HG03457 (cell line): ENCODE data around the gene SURF2.
"Not testable (repeated sequence)": the region's sequence is repeated elsewhere in the genome, so short reads cannot be mapped to it uniquely, and the experiment has no call there.

Experiments
- ATAC-seq: cut with Tn5 transposase; IDR thresholded peaks from one replicate; pipeline ENCODE4 v1.9.1; 2021; ENCODE audit warnings: moderate number of reproducible peaks; ENCODE audit not compliant: unreplicated experiment

Gene SURF2

DNA sequence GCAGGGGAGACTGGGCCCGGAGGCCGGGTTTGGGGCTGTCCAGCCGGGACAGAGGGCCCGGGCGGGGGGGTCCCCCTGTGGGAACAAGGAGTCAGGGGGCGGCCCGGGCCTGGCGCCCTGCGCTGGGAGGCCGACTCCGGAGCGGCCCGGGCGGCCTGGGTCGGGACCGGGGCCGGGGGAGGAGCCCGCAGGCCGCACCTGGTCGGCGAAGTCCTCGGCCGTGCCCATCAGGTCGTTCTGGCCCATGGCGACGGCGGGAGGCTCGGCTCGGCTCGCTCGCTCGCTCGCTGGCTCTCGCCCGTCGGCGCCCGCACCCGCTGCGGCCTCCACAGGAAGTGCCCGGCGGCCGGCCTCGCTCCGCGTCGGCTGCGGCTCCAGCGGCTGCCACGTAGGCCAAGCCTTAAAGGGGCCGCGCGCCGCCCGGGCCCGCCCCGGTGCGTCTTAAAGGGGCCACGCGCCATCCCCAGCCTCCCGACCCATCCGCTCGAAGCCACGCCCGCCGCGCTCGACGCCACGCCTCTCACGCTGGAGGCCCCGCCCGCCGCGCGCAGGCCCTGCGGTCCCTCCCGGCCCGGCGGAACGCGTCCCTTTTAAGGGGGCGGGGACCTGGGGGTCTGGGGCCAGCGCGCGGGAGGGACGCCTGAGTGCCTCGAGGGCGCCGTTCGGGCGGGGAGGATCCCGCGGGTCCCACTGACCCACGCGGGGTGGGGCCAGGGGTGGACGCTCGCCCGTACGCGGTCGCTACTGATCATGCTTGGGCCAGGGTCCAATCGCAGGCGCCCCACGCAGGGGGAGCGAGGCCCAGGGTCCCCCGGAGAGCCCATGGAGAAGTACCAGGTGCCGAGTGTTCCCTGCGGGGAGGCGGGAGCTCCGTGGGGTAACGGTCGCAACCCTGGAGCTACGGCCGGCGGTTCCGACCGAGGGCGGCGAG, 19.6 kb downstream of the SURF2 start, which contains the start of the genes STKLD1 and SURF4:
STKLD1 (plus strand) TSS at position 643 of the 931 bp plus-strand sequence; CDS start at position 751, 108 bp downstream.
SURF4 (minus strand) TSS at position 337 of the 931 bp plus-strand sequence; CDS start at position 246, 91 bp downstream.
- ATAC-seq: peak; percentile 77

DNA sequence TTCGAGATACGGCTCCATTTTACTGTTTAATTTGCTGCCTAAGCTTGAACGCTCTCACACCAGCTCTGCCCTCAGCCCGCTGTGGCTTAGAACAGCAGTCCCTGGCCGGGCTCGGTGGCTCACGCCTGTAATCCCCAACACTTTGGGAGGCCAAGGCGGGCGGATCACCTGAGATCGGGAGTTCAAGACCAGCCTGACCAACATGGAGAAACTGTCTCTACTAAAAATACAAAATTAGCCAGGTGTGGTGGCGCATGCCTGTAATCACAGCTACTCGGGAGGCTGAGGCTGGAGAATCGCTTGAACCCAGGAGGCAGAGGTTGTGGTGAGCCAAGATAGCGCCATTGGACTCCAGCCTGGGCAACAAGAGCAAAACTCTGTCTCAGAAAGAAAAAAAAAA, 20.9 kb downstream of the SURF2 start:
- ATAC-seq: not testable (repeated sequence)

DNA sequence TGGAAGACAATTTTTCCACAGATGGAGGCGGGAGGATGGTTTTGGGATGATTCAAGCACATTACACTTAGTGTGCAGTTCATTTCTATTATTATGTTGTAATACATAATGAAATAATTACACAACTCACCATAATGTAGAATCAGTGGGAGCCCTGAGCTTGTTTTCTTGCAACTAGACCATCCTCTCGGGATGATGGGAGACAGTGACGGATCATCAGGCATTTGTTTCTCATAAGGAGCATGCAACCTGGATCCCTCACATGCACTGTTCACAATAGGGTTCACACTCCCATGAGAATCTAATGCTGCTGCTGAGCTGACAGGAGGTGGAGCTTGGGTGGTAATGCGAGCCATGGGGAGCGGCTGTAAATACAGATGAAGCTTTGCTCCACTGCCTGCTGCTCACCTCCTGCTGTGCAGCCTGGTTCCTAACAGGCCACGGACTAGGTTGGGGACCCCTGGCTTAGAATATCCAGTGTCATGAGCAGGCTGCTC, 21.4 kb downstream of the SURF2 start:
- no peak for ATAC-seq

DNA sequence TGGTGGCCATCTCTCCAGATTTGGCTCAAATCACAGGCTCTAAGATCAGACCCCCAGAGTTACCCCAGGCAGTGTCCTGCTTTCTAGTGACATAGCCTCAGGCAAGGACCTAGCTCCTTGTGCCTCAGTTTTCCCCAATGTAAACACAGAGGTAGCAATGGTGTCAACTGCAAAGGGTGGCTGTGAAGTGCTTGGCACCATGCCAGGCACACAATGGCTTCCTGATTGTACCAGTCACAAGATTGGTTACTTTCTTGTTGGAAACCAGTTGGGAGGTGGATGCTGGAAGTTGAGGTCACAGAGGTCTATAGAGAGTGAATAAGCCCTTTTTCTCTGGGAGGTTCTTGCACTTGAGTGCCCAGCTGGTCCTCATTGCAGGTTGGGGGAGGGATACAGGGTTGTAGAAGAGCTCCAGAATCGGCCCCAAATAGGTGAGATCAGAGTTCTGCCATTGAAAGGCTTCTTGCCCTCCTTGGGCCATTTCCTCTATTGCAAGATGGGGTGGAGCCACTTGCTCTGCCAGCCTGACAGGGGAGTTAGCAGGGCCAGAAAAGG, 22.1 kb downstream of the SURF2 start:
- ATAC-seq: no peak

DNA sequence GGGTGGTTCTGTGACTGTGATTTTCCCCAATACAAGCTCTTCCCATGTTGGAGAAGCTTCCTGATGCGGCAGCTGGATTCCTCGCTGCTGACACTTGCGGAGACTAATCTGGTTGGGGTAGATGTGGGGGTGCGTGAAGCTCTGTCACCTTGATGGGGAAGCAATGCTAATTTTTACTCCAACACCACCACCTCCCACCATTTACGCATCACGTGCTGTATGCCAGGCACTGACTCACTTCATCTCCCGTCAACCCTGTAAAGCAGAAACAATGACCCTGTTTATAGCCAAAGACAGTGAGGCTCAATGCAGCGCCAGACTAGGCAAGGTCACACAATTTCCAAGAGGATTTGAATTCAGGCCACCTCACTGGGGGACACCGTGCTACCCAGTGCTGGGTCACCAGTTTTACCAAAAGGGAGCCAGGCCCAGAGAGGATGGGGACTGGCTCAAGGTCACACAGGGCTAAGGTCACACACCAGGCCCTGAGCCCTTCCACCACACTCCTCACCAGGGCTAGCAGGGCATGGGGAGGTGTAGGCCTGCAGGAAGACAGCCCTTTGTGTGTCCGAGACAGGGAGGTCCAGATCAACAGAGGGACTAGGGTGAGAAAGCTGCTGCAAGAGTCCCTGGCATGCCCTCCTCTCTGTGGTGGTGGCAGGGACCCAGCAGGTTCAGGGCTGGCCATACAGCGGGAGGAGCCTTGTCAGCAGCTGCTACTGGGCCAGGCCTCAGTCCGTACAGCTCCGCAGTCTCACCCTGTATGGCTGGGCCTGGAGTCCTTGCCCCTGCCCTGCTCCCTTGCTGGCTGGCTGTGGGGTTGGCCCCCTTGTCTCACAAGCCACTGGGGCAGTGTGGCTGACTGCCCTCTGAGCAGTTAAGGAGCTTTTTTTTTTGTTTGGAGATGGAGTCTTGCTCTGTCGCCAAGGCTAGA, 23.1 kb downstream of the SURF2 start:
- ATAC-seq: no peak

DNA sequence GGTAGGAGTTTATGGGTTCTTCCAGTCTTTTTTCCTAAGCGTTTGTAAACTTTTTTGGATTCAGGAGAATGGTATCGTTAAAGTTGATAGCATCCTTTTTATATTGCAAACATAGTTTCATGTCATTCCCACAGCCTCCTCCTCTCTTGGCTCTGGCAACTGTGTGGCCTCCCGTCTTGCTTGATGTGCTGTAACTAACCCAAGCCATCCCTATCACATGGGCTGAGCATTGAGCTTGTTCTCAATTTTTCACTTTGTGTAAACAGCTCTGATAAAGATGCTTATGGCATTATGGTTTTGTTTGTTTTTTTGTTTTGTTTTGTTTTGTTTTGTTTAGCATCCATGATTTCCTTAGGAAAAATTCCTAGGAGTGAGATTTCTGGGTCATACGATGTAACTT, 24.4 kb downstream of the SURF2 start:
- ATAC-seq: no peak

DNA sequence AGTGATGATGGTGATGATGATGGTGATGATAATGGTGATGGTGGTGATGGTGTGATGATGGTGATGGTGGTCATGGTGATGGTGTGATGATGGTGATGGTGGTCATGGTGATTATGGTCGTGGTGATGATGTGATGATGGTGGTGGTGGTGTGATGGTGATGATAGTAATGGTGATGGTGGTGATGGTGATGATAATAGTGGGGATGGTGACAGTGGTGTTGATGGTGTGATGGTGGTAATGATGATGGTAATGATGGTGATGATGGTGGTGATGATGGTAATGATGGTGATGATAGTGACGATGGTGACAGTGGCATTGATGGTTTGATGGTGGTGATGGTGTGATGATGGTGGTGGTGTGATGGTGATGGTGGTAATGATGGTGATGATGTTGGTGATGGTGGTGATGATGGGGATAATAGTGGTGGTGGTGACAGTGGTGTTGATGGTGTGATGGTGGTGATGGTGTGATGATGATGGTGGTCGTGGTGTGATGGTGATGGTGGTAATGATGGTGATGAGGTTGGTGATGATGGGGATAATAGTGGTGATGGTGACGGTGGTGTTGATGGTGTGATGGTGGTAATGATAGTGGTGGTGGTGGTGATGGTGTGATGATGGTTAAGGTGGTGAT, 26.3 kb downstream of the SURF2 start:
- no peak for ATAC-seq

DNA sequence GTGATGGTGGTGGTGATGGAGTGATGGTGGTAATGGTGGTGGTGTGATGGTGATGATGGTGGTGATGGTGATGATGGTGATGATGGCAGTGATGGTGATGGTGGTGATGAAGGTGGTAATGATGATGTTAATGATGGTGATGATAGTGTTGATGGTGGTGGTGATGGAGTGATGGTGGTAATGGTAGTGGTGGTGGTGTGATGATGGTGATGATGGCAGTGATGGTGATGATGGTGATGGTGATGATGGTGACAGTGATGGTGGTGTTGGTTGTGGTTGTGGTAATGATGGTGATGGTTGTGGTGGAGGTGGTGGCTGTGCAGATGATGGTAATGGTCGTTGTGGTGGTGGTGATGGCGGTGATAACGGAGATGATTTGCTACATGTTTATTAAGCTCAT, 27.1 kb downstream of the SURF2 start:
- no peak for ATAC-seq

DNA sequence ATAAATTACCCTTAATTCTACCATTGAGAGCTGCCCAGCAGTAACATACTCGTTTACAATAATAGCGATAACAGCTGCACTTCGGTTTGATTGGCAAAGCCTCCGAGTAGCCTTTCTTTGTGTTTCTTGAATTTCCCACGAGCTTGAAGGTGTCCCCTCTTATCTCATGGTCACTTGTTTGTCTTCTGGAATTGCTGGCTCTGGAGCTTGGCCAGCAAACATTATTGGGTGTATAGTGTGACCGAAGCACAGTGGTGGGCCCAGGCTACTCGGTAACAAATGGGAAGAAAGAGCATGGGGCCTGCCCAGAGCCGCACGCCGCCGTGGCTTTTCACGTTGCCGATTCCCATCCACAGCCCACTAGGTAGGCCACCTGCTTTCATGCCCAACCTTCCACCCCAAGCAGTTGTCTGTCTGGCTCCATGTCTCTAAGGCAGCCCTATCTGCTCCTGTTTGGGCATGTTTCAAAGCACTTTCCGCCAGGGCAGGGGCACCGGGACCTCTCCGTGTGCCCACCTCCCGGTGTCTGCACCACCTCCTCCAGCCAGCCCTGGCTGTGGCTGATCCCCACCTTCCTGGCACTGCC, 28.5 kb downstream of the SURF2 start:
- no peak for ATAC-seq

DNA sequence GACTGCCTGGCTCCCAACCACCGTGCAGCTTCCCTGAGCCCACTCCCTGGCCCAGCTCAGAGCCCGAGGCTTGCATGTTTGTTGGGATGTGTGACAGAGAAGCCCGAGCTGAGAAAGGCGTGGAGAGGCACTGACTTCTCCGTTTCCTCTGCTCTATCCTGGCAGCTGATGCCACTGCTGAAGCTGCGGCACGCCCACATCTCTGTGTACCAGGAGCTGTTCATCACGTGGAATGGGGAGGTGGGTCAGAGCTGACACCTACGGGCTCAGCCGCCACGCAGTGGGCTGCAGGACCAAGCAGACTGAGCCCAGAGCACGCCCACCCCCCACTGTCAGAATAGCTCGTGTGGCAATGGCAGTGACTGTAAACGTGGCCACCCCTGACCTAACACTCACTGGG, 29.1 kb downstream of the SURF2 start:
- no peak for ATAC-seq

DNA sequence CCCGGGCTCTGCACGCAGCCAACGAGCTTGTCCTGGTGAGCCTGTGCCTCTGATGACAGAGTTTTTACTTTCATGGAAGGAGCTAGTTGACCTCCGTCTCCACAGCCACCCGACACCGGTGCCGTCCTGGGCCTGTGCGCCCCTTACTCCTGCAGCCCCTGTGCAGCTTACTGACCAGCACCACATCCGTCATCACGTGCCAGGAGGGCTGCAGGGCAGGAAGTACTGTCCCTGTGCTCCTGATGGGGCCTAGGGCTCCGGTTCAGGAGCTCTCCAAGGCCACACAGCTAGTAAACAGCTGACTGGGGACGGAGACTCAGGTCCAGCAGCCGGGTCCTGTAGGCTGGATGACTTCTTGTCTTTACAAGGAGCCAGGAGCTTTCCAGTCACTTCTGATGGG, 30.0 kb downstream of the SURF2 start:
- ATAC-seq: no peak

DNA sequence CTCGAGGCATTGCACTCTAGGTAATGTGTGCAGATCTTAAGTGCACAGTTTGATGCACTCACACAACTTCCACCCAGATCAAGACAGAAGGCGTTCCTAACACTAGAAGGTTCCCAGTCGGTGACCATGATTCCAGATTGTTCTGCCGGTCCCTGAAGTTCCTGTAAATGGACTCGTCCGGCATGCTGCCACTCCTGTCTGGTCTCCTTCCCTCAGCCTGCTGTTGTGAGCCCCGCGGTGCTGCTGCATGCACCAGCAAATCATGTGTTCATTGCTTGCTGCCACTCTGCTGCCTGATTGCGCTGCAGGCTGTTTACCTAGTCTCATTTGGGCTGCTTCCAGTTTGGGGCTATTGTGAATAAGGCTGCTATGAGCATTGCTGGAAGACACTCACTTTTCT, 31.3 kb downstream of the SURF2 start:
- ATAC-seq: no peak

DNA sequence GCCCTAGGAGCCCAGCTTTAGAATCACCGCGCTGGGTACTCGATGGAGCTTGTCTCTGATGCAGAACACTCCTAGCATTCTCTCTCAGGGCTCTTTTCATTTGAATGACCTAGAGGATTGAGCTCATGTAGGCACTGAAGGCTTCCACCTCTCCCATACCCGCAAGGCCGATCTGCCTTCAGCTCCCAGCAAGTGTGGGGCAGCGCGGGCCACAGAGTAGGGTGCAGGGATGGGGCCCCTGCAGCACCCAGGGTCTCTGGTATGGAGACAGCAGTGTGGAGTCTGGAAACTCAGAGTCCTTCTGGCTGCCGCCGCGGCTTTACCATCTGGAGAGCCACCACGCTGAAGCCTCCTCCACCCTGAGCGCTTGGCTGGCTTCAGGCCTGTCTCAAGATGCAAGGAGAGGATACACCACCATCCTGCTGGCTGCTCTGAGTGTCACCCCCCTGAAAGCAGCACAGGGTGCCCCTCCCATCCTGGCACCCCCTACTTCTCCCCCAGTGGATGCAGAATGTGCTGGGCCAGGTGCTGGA, 32.7 kb downstream of the SURF2 start:
- ATAC-seq: no peak

DNA sequence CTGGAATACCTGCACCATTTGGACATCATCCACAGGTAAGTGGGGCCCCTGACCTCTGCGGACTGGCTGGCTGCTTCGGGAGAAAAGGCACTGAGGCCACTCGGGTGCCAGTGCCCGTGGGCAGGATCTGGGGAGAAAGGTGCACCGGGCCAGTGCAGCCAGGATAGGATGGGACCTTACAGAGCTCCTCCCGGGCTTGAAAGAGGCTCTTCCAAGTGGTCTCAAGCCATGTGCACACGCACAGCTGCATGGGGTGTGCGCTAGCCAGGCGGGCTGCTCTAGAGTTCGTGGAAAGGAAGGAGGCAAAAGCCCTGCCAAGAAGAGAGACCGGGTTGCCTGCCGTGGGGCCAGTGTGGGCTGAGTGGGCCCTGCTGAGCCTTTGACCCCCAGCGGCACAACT, 33.2 kb downstream of the SURF2 start:
- no peak for ATAC-seq

DNA sequence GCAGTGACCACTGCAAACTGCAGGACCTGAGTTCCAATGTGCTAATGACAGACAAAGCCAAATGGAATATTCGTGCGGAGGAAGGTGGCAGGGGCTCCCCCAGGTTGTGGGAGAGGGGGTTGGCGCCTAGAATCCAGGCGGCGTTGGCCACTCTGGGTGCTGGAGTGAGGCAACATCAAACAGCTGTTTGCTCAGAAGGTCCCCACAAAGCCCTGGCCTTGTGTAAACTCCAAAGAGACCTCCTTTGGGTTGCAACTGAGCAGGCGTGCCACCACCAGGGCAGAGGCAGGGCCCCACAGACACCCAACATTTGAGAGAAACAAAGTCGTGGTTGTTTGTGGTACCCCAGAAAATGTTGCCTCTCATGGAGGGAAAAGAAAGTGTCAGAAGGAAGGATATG, 34.4 kb downstream of the SURF2 start:
- ATAC-seq: no peak

DNA sequence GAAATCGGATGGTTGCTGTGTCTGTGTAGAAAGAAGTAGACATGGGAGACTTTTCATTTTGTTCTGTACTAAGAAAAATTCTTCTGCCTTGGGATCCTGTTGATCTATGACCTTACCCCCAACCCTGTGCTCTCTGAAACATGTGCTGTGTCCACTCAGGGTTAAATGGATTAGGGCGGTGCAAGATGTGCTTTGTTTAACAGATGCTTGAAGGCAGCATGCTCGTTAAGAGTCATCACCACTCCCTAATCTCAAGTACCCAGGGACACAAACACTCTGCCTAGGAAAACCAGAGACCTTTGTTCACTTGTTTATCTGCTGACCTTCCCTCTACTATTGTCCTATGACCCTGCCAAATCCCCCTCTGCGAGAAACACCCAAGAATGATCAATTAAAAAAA, 35.1 kb downstream of the SURF2 start:
- ATAC-seq: not testable (repeated sequence)

DNA sequence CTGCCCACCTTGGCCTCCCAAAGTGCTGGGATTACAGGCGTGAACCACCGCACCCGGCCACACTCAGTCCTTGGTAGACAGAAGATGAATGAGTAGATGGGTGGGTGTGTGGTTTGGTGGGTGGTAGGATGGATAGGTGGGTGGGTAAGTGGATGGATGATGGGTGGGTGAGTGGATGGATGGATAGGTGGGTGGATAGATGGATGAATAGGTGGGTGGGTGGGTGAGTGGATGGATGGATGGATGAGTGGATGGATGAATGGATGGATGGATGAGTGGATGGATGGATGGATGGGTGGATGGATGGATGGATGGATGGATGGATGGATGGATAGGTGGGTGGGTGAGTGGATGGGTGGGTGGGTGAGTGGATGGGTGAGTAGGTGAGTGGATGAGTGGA, 36.0 kb downstream of the SURF2 start:
- ATAC-seq: not testable (repeated sequence)

DNA sequence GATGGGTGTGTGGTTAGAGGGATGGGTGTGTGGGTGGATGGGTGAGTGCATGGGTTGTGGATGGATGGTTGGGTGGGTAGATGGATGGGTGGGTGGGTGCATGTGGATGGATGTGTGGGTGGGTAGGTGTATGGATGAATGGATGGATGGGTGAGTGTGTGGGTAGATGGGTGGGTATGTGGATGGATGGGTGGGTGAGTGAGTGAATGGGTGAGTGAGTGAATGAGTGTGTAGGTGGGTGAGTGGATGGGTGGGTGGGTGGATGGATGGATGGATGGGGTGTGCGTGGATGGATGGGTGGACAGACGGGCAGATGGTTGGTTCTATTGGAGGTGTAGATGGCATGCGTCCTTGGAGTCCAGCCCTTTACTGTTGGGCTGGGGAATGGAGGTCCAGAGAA, 37.0 kb downstream of the SURF2 start:
- ATAC-seq: no peak

DNA sequence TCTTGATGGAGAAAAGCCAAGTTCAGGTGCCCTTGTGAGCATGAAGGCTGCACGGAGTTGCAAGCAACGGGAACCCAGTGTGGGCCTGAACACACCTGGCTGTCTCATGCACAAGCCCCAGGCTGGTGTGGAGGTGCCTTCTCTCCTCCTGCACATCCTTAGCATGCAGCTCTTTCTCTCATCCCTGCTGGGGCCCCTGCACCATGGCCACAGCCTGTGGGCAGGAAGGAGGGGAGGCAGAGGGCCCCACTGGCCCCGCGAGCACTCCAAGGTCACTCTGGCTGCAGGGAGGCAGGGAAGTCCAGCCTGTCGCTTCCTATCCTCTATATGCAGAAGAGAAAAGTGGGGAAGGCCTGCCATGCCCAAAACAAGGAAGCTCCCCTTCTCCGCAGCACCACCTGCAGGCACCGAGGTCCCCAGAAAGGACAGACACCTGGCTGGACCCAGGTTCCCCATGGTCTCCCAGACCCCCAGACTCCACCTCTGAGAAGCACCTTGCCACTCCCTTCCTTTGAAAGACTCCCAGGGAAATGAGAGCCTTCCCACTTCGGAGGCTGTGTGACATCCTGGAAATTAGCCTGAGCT, 38.4 kb downstream of the SURF2 start:
- no peak for ATAC-seq

DNA sequence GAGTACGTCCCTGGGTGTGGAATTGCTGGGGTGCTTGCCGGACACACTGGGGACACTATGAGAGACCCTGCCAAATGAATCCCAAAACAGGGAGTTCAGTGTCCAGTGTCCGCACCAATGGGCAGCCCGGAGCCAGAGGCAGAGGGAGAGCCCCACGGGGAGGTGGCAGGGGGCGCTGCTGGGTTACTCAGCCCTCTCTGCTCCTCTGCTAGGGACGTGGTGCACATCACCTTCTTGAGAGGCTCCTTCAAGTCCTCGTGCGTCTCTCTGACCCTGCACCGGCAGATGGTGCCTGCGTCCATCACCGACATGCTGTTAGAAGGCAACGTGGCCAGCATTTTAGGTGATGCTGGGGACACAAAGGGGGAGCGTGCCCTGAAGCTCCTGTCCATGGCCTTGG, 40.6 kb downstream of the SURF2 start:
- no peak for ATAC-seq
